Stimulated activated CD4-positive, alpha-beta T cell treated with anti-CD3 and anti-CD28 coated beads, TNF-alpha, amount 100 ng/mL, for 48 hours (primary cell): ENCODE data around the gene PRKN.
"Not testable (repeated sequence)": the region's sequence is repeated elsewhere in the genome, so short reads cannot be mapped to it uniquely, and the experiment has no call there.

Source experiments
- DNase-seq, 3 donors: peaks; one replicate each; pipeline ENCODE4 v3.0.0-alpha.2; 2020; ENCODE audit warnings: low read depth in 3 of 3

PRKN gene

GRCh38 chr6:161546632-161547031, 1180.9 kb downstream of the PRKN start:
- DNase-seq: no peak

- DNase-seq: no peak
Measured at GRCh38 chr6:161545741-161546140, 1181.8 kb downstream of the PRKN start.

- no peak for DNase-seq
Measured at GRCh38 chr6:161544801-161545480, 1182.6 kb downstream of the PRKN start.

GRCh38 chr6:161543684-161544309, 1183.8 kb downstream of the PRKN start:
- DNase-seq: no peak

- no peak for DNase-seq
Measured at GRCh38 chr6:161542346-161542980, 1185.1 kb downstream of the PRKN start.

GRCh38 chr6:161540532-161540931, 1187.0 kb downstream of the PRKN start:
- DNase-seq: no peak

- DNase-seq: no peak
Measured at GRCh38 chr6:161536224-161536630, 1191.3 kb downstream of the PRKN start.

GRCh38 chr6:161534264-161534873, 1193.2 kb downstream of the PRKN start:
- DNase-seq: no peak

GRCh38 chr6:161533266-161533665, 1194.3 kb downstream of the PRKN start:
- DNase-seq: no peak

GRCh38 chr6:161532536-161532935, 1195.0 kb downstream of the PRKN start:
- DNase-seq: no peak

GRCh38 chr6:161526794-161527193, 1200.8 kb downstream of the PRKN start:
- DNase-seq: no peak

GRCh38 chr6:161523362-161523761, 1204.2 kb downstream of the PRKN start:
- no peak for DNase-seq

- DNase-seq: no peak
Measured at GRCh38 chr6:161522276-161522675, 1205.3 kb downstream of the PRKN start.

GRCh38 chr6:161511447-161512095, 1216.0 kb downstream of the PRKN start:
- no peak for DNase-seq

- no peak for DNase-seq
Measured at GRCh38 chr6:161508341-161508740, 1219.2 kb downstream of the PRKN start.

- no peak for DNase-seq
Measured at GRCh38 chr6:161507375-161507774, 1220.2 kb downstream of the PRKN start.

GRCh38 chr6:161503570-161503969, 1224.0 kb downstream of the PRKN start:
- no peak for DNase-seq

- DNase-seq: no peak
Measured at GRCh38 chr6:161498881-161499280, 1228.7 kb downstream of the PRKN start.

- DNase-seq: no peak
Measured at GRCh38 chr6:161498359-161498758, 1229.2 kb downstream of the PRKN start.

GRCh38 chr6:161496941-161497340, 1230.6 kb downstream of the PRKN start:
- DNase-seq: no peak

GRCh38 chr6:161496271-161496670, 1231.3 kb downstream of the PRKN start:
- DNase-seq: not testable (repeated sequence)

- no peak for DNase-seq
Measured at GRCh38 chr6:161494566-161494965, 1233.0 kb downstream of the PRKN start.
